H9 (cell line): Measurements from ENCODE around the gene CLRN1. TPM values are rescaled to one million over a fixed set of nuclear protein-coding genes. Genes with fewer than 3 reads are reported as not detected.

Experiments used
- DNase-seq: peaks from one replicate; pipeline ENCODE4 v3.0.0-alpha.2; 2017
- H2AFZ ChIP-seq: one replicate; pipeline ENCODE4 v1.6.1; 2013; ENCODE audit warnings: mild to moderate bottlenecking, low read length, control low read depth, moderate library complexity
- H2AK5ac ChIP-seq: 2 replicates; pipeline ENCODE4 v1.6.1; 2013; ENCODE audit warnings: low read length, control low read depth, mixed read lengths; ENCODE audit not compliant: insufficient read length
- H2BK120ac ChIP-seq: one replicate; pipeline ENCODE4 v1.6.1; 2013; ENCODE audit warnings: low read depth, mild to moderate bottlenecking, low read length, control low read depth, inconsistent platforms; ENCODE audit not compliant: poor library complexity, severe bottlenecking
- H2BK12ac ChIP-seq: 2 replicates; pipeline ENCODE4 v1.6.1; 2013; ENCODE audit warnings: low read length, control low read depth, mixed read lengths, low read depth; ENCODE audit not compliant: insufficient read length
- H2BK15ac ChIP-seq: 2 replicates; pipeline ENCODE4 v1.6.1; 2013; ENCODE audit warnings: low read depth, low read length, control low read depth
- H2BK20ac ChIP-seq: one replicate; pipeline ENCODE4 v1.6.1; 2013; ENCODE audit warnings: low read depth, mild to moderate bottlenecking, low read length, control low read depth, inconsistent platforms; ENCODE audit not compliant: poor library complexity, severe bottlenecking
- H2BK5ac ChIP-seq: 2 replicates; pipeline ENCODE4 v1.6.1; 2013; ENCODE audit warnings: low read length, control low read depth, mixed read lengths; ENCODE audit not compliant: insufficient read length
- H3K14ac ChIP-seq: 2 replicates; pipeline ENCODE4 v1.6.1; 2013; ENCODE audit warnings: low read length, control low read depth; ENCODE audit not compliant: insufficient read depth
- H3K18ac ChIP-seq: 2 replicates; pipeline ENCODE4 v1.6.1; 2013; ENCODE audit warnings: low read depth, mild to moderate bottlenecking, mixed read lengths, low read length, control low read depth; ENCODE audit not compliant: insufficient read length
- H3K23ac ChIP-seq: 2 replicates; pipeline ENCODE4 v1.6.1; 2013; ENCODE audit warnings: low read length, control low read depth, mixed read lengths, low read depth; ENCODE audit not compliant: insufficient read length
- H3K23me2 ChIP-seq: 2 replicates; pipeline ENCODE4 v1.6.1; 2013; ENCODE audit warnings: low read depth, mild to moderate bottlenecking, mixed read lengths, low read length, control low read depth; ENCODE audit not compliant: insufficient read length, poor library complexity, severe bottlenecking
- H3K27ac ChIP-seq: 2 replicates; pipeline ENCODE4 v1.5.1; 2013; ENCODE audit warnings: low read length, control low read depth, mixed read lengths, low read depth; ENCODE audit not compliant: insufficient read length
- H3K27me3 ChIP-seq: 2 replicates; pipeline ENCODE4 v1.6.1; 2013; ENCODE audit warnings: low read length, control low read depth, inconsistent platforms; ENCODE audit not compliant: insufficient read depth
- H3K4ac ChIP-seq: 2 replicates; pipeline ENCODE4 v1.6.1; 2013; ENCODE audit warnings: low read depth, mild to moderate bottlenecking, control low read depth, inconsistent platforms, low read length, moderate library complexity
- H3K4me1 ChIP-seq: 2 replicates; pipeline ENCODE4 v1.6.1; 2013; ENCODE audit warnings: low read length, control low read depth, inconsistent platforms; ENCODE audit not compliant: insufficient read depth
- H3K4me2 ChIP-seq: 2 replicates; pipeline ENCODE4 v1.6.1; 2013; ENCODE audit warnings: low read length, control low read depth, mixed read lengths; ENCODE audit not compliant: insufficient read length, insufficient read depth
- H3K56ac ChIP-seq: 2 replicates; pipeline ENCODE4 v1.6.1; 2013; ENCODE audit warnings: low read depth, mild to moderate bottlenecking, mixed read lengths, low read length, control low read depth; ENCODE audit not compliant: insufficient read length
- H3K79me1 ChIP-seq: 2 replicates; pipeline ENCODE4 v1.6.1; 2013; ENCODE audit warnings: low read depth, mild to moderate bottlenecking, moderate library complexity, low read length, control low read depth, inconsistent platforms; ENCODE audit not compliant: insufficient read depth, poor library complexity, severe bottlenecking
- H3K79me2 ChIP-seq: 2 replicates; pipeline ENCODE4 v1.6.1; 2013; ENCODE audit warnings: low read length, control low read depth, inconsistent platforms; ENCODE audit not compliant: insufficient read depth
- H3K9ac ChIP-seq: 2 replicates; pipeline ENCODE4 v1.6.1; 2013; ENCODE audit warnings: low read length, control low read depth, mixed read lengths; ENCODE audit not compliant: insufficient read length; ENCODE audit errors: extremely low read depth
- H3K9me3 ChIP-seq: one replicate; pipeline ENCODE4 v1.6.1; 2013; ENCODE audit warnings: low read depth, low read length, inconsistent platforms; ENCODE audit not compliant: control insufficient read depth
- H3T11ph ChIP-seq: one replicate; pipeline ENCODE4 v1.6.1; 2013; ENCODE audit warnings: mild to moderate bottlenecking, low read length, control low read depth, inconsistent platforms
- H4K20me1 ChIP-seq: one replicate; pipeline ENCODE4 v1.6.1; 2013; ENCODE audit not compliant: control insufficient read depth, insufficient read length, insufficient read depth
- H4K5ac ChIP-seq: 2 replicates; pipeline ENCODE4 v1.6.1; 2013; ENCODE audit warnings: low read depth, mild to moderate bottlenecking, mixed read lengths, low read length, control low read depth; ENCODE audit not compliant: insufficient read length
- H4K8ac ChIP-seq: replicated peaks from 2 replicates; pipeline ENCODE4 v1.6.1; 2013; ENCODE audit warnings: low read length, control low read depth, mixed read lengths, low read depth; ENCODE audit not compliant: insufficient read length
- H4K91ac ChIP-seq: 2 replicates; pipeline ENCODE4 v1.6.1; 2013; ENCODE audit warnings: low read depth, mild to moderate bottlenecking, moderate library complexity, mixed read lengths, low read length, control low read depth; ENCODE audit not compliant: insufficient read length
- H3K27ac Mint-ChIP-seq, 3 experiments: 2 replicates in 2 of 3; 3 replicates in 1 of 3; pipeline ENCODE4 v1.8.0; 2020 to 2021; ENCODE audit warnings: mixed read lengths in 3 of 3, mild to moderate bottlenecking in 1 of 3, moderate library complexity in 1 of 3
- H3K27me3 Mint-ChIP-seq: 2 replicates; pipeline ENCODE4 v1.8.0; 2021; ENCODE audit warnings: low read depth, mild to moderate bottlenecking, moderate library complexity, mixed read lengths
- H3K36me3 Mint-ChIP-seq, 3 experiments: 2 replicates in 2 of 3; 3 replicates in 1 of 3; pipeline ENCODE4 v1.8.0; 2020 to 2021; ENCODE audit warnings: low read depth in 3 of 3, mixed read lengths in 3 of 3; ENCODE audit not compliant: insufficient read depth in 1 of 3
- H3K4me1 Mint-ChIP-seq, 2 experiments: 2 replicates each; pipeline ENCODE4 v1.8.0; 2020; ENCODE audit warnings: mixed read lengths in 2 of 2
- H3K4me3 Mint-ChIP-seq, 2 experiments: 2 replicates in 1 of 2; 3 replicates in 1 of 2; pipeline ENCODE4 v1.8.0; 2020 to 2021; ENCODE audit warnings: mild to moderate bottlenecking in 2 of 2, mixed read lengths in 2 of 2, moderate library complexity in 1 of 2
- H3K9me3 Mint-ChIP-seq, 2 experiments: 2 replicates in 1 of 2; 3 replicates in 1 of 2; pipeline ENCODE4 v1.8.0; 2020; ENCODE audit warnings: mild to moderate bottlenecking in 2 of 2, mixed read lengths in 2 of 2, moderate library complexity in 1 of 2
- CTCF ChIP-seq: fragments of 200-600 bp; sonication (generic); conservative IDR thresholded peaks from 3 replicates; pipeline ENCODE4 v1.8.0; 2021; ENCODE audit warnings: antibody characterized with exemption, mild to moderate bottlenecking
- WGBS: extraction: QIAGEN DNeasy Blood & Tissue Kit; methylation state at CpG from one replicate; pipeline ENCODE4 v1.1.7; 2013; ENCODE audit warnings: missing lambda C conversion rate, low lambda C conversion rate, mixed read lengths; ENCODE audit not compliant: insufficient read length; ENCODE audit errors: extremely low coverage; 5-methylcytosine and 5-hydroxymethylcytosine counted together
- total RNA-seq: library from RNA; stranded (reverse); gene quantifications from 2 replicates; pipeline ENCODE4 v1.2.1, GENCODE V29; 2021

CLRN1 gene
- total RNA-seq, 1 experiment from 2014 or later: not detected

DNA sequence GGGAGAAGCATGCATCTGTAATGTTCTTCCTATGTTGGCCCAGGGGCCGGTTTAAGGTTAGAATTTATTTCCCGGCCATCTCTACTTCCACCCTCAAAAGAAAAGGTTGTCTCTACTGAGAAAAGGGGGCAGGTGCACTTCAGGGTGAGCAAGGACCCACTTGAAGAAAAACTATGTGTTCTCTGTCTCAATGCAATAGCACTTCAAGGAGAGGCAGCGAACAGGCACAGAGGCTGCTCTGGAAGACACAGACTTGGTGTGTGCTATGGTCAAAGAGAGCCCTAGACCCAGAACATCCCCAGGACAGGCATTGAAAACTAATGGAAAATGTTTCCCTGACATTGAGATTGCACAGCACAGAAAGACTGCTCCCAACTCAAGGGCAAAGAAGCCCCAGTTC lies 74.9 kb downstream of the CLRN1 start:
- no peaks in the 10 kb centered on the region for H3K9me3 ChIP-seq
- H3K56ac ChIP-seq: no peak overlapping the region
- Mint-ChIP-seq H3K36me3 (no peaks in the 10 kb centered on the region; a peak in 1 of 7 replicates), H3K9me3 (no peaks in the 10 kb centered on the region), H3K27me3 (peaks cover 2% of the 10 kb centered on the region; the same call in 1 of the 2 replicates), H3K27ac (no peak overlapping the region), H3K4me3 (no peak overlapping the region), H3K4me1 (peaks cover 5 to 6% of the 10 kb centered on the region in 2 experiments)
- H2AK5ac ChIP-seq: no peak overlapping the region
- no peak overlapping the region for H3T11ph ChIP-seq
- H2BK20ac ChIP-seq: no peak overlapping the region
- no peak overlapping the region for H3K23ac ChIP-seq
- no peak overlapping the region for H3K4me2 ChIP-seq
- no peak overlapping the region for H2BK12ac ChIP-seq
- no peaks in the 10 kb centered on the region for H4K20me1 ChIP-seq
- H2BK15ac ChIP-seq: no peak overlapping the region; the same call in 1 of the 2 replicates
- H3K9ac ChIP-seq: no peak overlapping the region
- H2BK120ac ChIP-seq: no peak overlapping the region
- H3K18ac ChIP-seq: no peak overlapping the region
- H3K27me3 ChIP-seq: no peaks in the 10 kb centered on the region
- no peak overlapping the region for H3K14ac ChIP-seq
- H3K4me1 ChIP-seq: peaks cover 3% of the 10 kb centered on the region; the same call in 1 of the 2 replicates
- no peaks in the 10 kb centered on the region for H3K23me2 ChIP-seq
- H3K27ac ChIP-seq: no peak overlapping the region
- no peak for TF ChIP-seq CTCF
- H3K4ac ChIP-seq: no peak overlapping the region
- no peak for DNase-seq
- H4K5ac ChIP-seq: no peak overlapping the region
- no peak overlapping the region for H4K91ac ChIP-seq
- no peak overlapping the region for H2BK5ac ChIP-seq
- H3K79me1 ChIP-seq: no peaks in the 10 kb centered on the region
- no peak overlapping the region for H4K8ac ChIP-seq
- H2AFZ ChIP-seq: no peak overlapping the region
- no peaks in the 10 kb centered on the region for H3K79me2 ChIP-seq
- no CpG with 5 or more reads among the region's 3 CpGs for WGBS
